HL-60/S4 treated with retinoic acid at 250 ng/mL for 4 days and 3 days (cell line): ENCODE data around the gene SLC19A2.

Experiments
- in situ Hi-C: fragments of 300-500 bp; cut with MboI; formaldehyde crosslinking; loops from 2 replicates; pipeline ENCODE4 v1.7.0; 2022; ENCODE audit warnings: low sequenced_read_pairs

Gene SLC19A2

DNA sequence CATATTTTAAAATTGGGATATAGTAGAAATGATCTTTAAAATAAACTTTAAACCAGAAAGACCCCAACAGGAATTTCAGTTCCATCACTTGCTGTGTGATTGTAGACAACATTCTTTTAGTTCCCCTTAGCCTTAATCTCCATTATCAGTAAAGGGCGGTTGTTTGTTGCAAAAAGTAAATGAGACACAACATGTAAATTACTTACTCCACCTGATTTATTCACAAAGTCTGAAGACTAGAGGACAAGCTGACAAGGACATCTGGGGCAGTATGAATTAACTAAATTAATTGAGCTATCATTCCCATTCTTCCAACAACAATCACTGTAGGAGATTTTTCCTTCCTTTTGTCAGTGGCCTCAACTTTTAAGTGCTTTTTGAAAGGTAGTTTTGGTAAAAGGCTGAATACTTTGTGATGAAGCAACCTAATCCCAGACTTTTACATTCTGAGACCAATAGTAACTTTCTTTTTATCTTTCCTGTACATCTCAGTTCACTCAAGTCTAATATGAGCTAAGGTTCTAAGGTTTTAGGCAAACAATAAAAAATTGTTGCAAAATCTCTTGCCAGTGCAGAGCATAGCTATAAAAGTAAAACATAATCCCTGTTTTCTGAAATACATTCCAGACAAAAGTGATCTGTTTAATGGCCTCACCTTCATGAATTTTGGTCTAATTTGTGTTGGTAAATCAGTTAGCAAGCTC, 6.2 kb downstream of the SLC19A2 start:
- in situ Hi-C loops: no loop called here

GRCh38 chr1:169478094-169478672, 7.6 kb downstream of the SLC19A2 start:
- in situ Hi-C loops: no loop called here

DNA sequence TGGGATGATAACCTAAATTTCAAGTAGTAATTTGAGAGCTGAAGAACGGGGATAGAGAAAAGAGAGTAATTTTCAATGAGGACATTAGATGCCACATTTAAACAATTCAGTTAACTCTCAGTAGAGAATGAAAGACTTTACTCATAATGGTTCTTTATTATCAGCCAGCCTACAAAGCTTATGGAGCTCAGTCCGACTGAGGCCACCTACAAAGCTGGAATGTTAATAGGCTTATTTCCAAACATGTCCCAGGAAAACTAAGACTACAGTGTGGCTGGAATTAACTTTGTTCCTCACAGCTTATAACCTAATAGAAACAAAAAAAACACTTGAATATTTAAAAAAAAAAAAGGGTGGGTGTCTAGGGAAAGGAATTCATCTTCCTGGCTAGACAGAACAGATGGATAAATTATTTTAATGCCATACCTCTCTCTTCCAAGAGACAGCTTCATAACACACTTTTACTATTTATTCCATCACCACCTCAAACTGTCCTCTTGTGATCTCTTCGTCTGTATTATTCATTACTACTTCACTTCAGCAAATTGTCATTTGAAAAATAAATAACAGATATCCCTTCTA, 9.8 kb downstream of the SLC19A2 start:
- in situ Hi-C loops: no loop called here

GRCh38 chr1:169474302-169474995, 11.3 kb downstream of the SLC19A2 start:
- in situ Hi-C loops: no loop called here

DNA sequence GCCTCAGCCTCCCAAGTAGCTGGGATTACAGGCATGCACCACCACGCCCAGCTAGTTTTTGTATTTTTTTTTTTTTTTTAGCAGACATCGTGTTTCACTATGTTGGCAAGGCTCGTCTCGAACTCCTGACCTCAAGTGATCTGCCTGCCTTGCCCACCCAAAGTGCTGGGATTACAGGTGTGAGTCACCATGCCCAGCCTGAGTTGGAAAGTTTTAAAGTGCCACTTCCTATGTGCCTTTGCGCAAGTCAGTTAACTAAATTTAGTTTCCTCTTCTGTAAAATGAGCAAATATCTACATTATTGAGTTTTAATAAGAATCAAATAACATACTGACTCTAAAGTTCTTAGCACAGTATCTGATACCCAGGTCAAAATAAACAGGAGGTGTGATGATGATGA, 12.4 kb downstream of the SLC19A2 start:
- in situ Hi-C loops: no loop called here

GRCh38 chr1:169472738-169473137, 13.0 kb downstream of the SLC19A2 start:
- in situ Hi-C loops: no loop called here

GRCh38 chr1:169468982-169469381, 16.8 kb downstream of the SLC19A2 start:
- in situ Hi-C loops: loop anchor here (10.0 kb wide), 1 partner anchor 76 kb away; no protein-coding TSS in a partner anchor

DNA sequence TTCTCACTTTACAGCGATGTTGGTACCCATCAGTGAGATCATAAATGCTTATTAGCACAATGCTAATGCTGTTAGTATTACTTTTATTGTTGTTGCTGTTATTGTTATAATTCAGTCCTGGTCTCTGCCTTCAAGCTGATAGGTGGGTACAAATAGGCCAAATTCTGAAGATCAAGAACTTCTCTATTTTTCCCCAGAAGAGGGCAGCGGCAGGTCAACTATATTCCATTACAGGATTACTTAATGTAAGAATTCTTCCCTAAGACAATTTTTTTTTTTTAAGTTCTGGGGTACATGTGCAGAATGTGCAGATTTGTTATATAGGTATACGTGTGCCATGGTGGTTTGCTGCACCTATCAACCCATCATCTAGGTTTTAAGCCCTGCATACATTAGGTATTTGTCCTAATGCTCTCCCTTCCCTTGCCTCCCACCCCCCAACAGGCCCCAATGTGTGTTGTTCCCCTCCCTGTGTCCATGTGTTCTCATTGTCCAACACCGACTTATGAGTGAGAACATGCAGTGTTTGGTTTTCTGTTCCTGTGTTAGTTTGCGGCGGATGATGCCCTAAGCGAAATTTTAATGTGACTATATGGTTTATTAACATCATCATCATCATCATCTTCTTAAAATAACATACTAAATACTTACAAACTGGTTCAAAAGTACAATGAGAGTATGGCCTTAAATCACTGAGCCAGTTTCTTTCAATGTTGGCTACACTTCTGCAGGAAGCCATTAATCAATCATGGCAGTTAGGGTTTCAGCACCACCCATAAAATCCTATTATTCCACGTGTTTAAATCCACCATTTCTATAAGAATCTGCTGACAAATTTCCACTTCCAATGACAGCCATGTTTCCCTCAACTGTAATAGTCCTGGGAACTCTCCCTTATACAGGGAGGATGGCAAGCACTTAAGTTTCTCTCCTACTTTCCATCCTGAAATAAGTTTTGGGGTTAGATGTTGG, 19.2 kb downstream of the SLC19A2 start:
- in situ Hi-C loops: loop anchor here (10.0 kb wide), 1 partner anchor 78 kb away; no protein-coding TSS in a partner anchor

GRCh38 chr1:169465281-169465680, 20.5 kb downstream of the SLC19A2 start:
- in situ Hi-C loops: loop anchor here (10.0 kb wide), 1 partner anchor 80 kb away; no protein-coding TSS in a partner anchor

DNA sequence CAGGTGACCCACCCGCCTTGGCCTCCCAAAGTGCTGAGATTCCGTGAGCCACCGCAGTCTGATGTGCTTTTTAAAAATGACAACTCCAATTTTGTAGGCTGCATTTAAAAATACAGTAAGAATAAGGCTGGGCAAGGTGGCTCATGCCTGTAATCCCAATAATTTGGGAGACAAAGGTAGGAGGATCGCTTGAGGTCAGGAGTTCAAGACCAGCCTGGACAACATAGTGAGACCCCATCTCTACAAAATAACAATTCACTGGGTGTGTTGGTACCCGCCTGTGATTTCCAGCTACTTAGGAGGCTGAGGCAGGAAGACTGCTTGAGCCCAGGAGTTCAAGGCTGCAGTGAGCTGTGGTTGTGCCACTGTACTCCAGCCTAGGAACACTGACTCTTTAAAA, 23.4 kb downstream of the SLC19A2 start:
- in situ Hi-C loops: loop anchor here (10.0 kb wide), 1 partner anchor 82 kb away; no protein-coding TSS in a partner anchor

- in situ Hi-C loops: loop anchor here (10.0 kb wide), 1 partner anchor 83 kb away; no protein-coding TSS in a partner anchor
These were observed 24.2 kb downstream of the SLC19A2 start for GRCh38 chr1:169461390-169462000.

- in situ Hi-C loops: loop anchor here (10.0 kb wide), 1 partner anchor 84 kb away; no protein-coding TSS in a partner anchor
These were observed 25.4 kb downstream of the SLC19A2 start for GRCh38 chr1:169460191-169460833.

DNA sequence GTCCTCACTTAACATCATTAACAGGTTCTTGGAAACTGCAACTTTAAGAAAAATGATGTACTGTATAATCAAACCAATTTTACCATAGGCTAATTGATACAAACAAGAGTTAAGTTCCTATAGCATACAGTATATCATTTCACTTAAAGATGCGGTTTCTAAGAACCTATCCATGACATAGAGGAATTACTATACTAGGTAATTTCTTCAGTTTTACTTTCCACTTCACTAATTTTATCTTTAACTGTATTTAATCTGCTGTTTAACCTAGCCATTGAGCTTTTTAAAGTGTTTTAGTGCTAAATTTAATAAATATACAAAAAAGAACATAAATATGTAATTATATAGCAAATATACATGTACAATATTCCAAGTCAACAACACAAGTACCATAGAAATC, 28.3 kb downstream of the SLC19A2 start:
- in situ Hi-C loops: no loop called here

DNA sequence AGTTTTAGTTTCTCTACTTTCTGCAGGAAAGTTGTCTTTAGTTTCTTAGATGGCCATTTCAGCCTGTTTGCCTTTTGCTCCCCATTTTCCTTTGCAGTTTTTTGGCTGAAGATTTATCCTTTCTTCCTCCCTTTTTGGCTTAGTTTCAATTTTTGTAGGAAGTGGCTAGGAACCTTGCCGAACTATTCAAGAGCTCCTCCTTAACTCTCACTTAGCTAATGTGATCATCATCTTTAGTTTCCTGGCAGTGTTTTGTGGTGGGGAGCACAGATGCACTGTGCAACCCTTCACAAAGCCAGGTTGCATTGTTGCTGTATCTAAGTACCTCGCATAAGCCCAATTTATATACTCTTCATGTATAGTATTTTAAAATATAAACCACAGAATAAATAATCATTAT, 29.7 kb downstream of the SLC19A2 start:
- in situ Hi-C loops: no loop called here

- in situ Hi-C loops: no loop called here
These were observed 32.8 kb downstream of the SLC19A2 start for GRCh38 chr1:169452921-169453320.

DNA sequence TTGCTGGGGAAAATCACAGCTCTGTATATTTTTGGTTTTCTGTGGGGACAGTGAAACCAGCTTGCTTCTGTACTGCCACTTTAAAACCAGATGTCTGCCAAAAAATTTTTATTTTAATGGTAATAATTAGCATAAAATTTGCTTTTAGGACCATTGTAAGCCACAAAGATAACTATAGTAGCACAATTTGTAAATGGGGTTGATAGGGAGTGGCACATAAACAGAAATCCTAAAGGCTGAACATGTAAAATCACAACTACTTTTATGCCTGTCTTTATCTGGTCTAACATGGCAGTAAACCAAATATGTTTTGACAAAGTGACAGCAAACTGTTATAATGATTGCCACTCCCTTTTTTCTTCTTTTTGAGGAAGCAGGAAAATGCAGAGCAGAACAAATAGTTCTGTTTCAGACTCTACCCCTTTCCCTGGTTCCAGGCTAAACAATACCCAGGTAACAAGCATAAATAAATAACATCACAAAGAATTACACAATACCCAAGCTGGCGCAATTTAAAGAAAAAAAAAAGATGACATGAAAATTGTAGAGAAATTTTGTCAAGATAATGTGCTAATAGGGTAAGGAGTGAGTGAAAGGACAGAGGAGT, 34.4 kb downstream of the SLC19A2 start:
- in situ Hi-C loops: no loop called here

DNA sequence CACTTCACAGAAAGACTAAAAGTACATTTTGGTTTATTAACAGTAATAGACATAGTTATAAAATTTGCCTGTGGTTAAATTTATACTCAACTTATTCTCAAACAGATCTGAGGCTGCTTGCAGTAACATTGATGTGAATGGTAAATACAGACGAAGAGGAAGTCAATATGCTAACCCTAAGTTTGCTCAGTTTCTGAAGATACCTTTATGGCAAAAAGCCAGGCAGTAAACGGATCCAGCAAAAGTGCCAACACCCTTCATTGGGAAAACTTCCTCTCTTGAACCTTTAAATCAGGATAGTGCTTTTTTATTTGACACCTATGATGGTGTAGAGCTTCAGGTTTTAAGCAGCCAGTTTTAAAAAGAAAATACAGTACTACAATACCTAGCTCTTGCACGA, 41.8 kb downstream of the SLC19A2 start:
- in situ Hi-C loops: no loop called here

DNA sequence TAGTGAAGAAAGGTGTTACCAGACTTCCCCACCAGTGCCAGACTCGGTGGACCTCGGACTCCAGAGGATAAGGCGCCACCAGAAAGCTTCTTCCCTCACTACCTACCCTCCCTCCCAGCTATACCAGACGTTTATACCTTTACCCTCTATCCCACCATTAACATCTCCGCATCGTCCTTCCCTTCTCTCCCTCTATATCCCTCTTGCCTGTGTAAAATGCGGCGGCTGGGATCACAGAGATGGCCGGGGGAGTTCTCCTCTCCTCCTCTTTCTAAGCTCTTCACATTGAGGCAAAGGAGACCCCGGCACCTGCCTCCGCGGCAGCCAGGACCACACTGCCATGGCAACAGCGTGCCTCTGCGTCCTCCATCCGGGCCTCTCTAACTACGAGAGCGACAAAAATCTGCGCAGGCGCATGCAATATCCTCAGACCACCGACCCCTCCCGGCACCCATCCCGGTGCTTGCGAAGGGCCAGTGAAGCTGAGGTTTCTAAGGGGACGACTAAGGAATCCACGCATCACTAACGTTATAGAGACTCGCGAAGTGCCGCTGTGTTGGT, 58.6 kb downstream of the SLC19A2 start, which contains the start of gene CCDC181:
Gene CCDC181, minus strand, starts transcription at position 394 of the 561 bp plus-strand sequence. CDS start 2,547 bp downstream, outside the sequence.
- in situ Hi-C loops: no loop called here
